ENCODE data around the gene RNF31.
"Not testable (repeated sequence)": the region's sequence is repeated elsewhere in the genome, so short reads cannot be mapped to it uniquely, and the experiment has no call there.

The RNF31 gene

GRCh38 chr14:24146978-24147760 is at the start of gene RNF31:
Gene RNF31 (plus strand): TSS chr14:24147498. CDS start chr14:24147699, 201 bp downstream.
- peak; percentile 98 for DNase-seq (ENCODE audit: low spot score)

GRCh38 chr14:24098229-24098926 is 48.9 kb upstream of the RNF31 start:
- no peak for DNase-seq (ENCODE audit: low spot score)

GRCh38 chr14:24098927-24099813 is 48.1 kb upstream of the RNF31 start:
- no peak for DNase-seq (ENCODE audit: low spot score)

GRCh38 chr14:24100197-24100981 is 46.9 kb upstream of the RNF31 start:
- no peak for DNase-seq (ENCODE audit: low spot score)

GRCh38 chr14:24100982-24101494 is 46.3 kb upstream of the RNF31 start:
- no peak for DNase-seq (ENCODE audit: low spot score)

- no peak for DNase-seq (ENCODE audit: low spot score)
Measured at GRCh38 chr14:24102357-24103048, 44.8 kb upstream of the RNF31 start.

- DNase-seq (ENCODE audit: low spot score), result no peak
Measured at GRCh38 chr14:24103451-24103850, 43.8 kb upstream of the RNF31 start.

- not testable (repeated sequence) for DNase-seq (ENCODE audit: low spot score)
Measured at GRCh38 chr14:24105609-24106239, 41.6 kb upstream of the RNF31 start.

GRCh38 chr14:24106672-24107271 is 40.5 kb upstream of the RNF31 start:
- DNase-seq (ENCODE audit: low spot score), result no peak

GRCh38 chr14:24108336-24108874 is 38.9 kb upstream of the RNF31 start:
- no peak for DNase-seq (ENCODE audit: low spot score)

- DNase-seq (ENCODE audit: low spot score), result no peak
Measured at GRCh38 chr14:24110060-24110459, 37.2 kb upstream of the RNF31 start.

- no peak for DNase-seq (ENCODE audit: low spot score)
Measured at GRCh38 chr14:24110523-24110922, 36.8 kb upstream of the RNF31 start.

- no peak for DNase-seq (ENCODE audit: low spot score)
Measured at GRCh38 chr14:24113379-24113800, 33.9 kb upstream of the RNF31 start.

GRCh38 chr14:24113801-24114531 is 33.3 kb upstream of the RNF31 start:
- DNase-seq (ENCODE audit: low spot score), result no peak

- peak; percentile 99 for DNase-seq (ENCODE audit: low spot score)
Measured at GRCh38 chr14:24114532-24115421, 32.5 kb upstream of the RNF31 start, which contains the start of the genes DCAF11 and NRL. Gene DCAF11 (plus strand): TSS chr14:24114777. CDS start chr14:24115595, 818 bp downstream. Gene NRL (minus strand): TSS chr14:24114949. CDS start chr14:24082848, 32,101 bp downstream.

GRCh38 chr14:24115422-24116127 is 31.7 kb upstream of the RNF31 start:
- no peak for DNase-seq (ENCODE audit: low spot score)

All from left forelimb (tissue), 1 donor.